ENCODE measurements around the gene LDLRAD3.

The LDLRAD3 gene

DNA sequence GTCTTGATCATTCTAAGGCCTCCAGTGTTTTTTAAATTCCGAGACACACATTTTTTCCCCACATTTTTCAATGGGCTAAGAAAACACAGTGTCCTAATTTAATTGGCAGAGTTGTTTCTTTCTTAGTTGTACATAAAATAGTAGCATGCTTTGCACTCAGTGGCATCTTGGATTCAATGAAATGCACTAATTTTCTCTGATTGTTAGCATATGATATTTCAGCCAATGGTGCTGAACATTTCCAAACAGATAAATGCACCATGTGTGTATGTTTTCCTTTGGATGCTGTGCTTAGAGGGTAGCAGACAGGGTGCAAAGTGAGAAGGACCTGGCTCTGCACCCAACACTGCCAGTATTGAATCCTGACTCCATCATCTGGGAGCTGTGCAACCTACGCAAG lies 103.5 kb downstream of the LDLRAD3 start:
- DNase-seq (ENCODE audit: low read depth in 2 of 2): no peak

- no peak for DNase-seq (ENCODE audit: low read depth in 2 of 2)
Observed at GRCh38 chr11:36048496-36049247, 104.8 kb downstream of the LDLRAD3 start.

DNA sequence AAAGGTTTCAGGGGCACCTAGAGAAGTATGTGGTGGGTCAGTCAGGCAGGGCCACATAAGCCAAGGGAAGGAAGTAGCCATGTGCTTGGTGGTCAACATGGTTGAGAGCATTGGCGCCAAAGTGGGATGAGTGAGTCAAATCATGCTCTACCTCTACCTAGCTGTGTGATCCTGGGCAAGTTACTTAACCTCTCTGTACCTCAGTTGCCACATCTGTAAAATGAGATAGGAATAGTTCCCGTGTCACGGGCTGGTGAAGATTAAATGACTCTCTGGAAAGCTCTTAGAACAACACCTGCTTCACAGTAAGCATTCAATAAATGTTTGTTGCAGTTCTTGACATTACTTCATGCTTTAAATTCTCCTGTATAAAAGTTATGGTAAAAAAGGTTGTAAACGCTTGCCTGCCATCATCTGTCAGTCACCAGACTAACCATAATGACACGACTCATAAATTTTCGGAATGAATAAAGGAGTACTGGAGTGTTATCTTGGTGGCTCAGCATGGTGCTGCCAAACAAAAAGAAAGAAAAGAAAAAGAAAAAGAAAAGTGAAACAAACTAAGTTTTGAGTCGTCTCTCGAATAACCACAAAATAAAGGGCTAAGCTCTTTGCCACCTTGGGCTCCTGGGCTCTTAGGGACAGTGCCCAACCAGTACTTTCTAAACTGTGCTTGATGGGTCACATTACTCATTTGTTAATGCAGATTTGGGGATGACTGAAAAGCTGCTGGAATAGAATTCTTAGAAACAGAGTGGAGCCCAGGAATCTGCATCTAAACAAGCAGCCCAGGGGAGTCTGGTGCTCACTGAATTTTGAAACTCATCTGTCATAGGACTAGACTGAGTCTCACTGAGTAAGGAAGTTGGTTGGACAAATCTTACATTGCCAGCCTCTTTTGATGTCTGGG lies 107.6 kb downstream of the LDLRAD3 start:
- DNase-seq (ENCODE audit: low read depth in 2 of 2): no peak

GRCh38 chr11:36053281-36053680 lies 109.4 kb downstream of the LDLRAD3 start:
- no peak for DNase-seq (ENCODE audit: low read depth in 2 of 2)

DNA sequence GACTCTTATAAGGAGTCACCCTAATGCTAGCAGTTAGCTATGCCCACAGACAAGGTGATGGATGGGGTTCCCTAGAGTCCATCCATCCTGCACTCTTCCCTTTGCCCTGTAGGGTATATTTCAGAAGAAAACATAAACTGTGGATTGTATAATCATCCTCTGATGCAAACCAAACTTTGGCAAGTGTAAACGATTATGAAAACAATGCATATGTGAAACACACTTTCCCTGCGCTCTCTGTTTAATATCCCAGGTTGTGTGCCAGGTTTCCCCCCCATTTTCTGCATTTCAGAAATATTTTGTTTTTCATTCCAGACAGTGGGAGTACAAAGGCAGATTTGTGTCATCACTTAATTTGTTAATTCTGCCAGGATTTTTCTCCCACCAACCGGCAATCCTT lies 110.0 kb downstream of the LDLRAD3 start:
- no peak for DNase-seq (ENCODE audit: low read depth in 2 of 2)

GRCh38 chr11:36054628-36055027 lies 110.8 kb downstream of the LDLRAD3 start:
- DNase-seq (ENCODE audit: low read depth in 2 of 2): no peak

DNA sequence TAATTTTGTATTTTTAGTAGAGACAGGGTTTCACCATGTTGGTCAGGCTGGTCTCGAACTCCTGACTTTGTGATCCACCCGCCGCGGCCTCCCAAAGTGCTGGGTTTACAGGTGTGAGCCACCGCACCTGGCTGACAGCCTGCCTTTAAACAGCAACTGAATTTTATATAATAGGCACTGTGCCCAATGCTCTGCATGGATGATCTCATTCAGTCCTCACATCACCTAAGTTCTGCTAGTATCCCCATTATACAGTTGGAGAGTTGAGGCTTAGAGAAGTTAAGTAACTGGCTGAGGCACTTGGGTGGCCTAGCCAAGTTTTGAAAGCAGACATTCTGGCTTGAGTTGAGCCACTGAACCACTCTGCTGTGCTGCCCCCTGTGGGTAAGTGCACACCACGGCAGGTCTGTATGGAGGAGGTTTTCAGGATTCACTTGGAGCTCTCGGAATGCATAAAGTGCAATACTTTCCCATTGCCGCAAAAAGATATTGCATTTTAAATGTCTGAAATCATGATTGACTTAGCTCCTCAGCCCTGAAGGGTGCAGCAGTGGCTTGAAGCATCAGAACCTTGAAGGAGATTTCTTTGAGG lies 112.4 kb downstream of the LDLRAD3 start:
- DNase-seq (ENCODE audit: low read depth in 2 of 2): no peak

GRCh38 chr11:36057379-36058042 lies 113.6 kb downstream of the LDLRAD3 start:
- DNase-seq (ENCODE audit: low read depth in 2 of 2): no peak

GRCh38 chr11:36059660-36060059 lies 115.8 kb downstream of the LDLRAD3 start:
- no peak for DNase-seq (ENCODE audit: low read depth in 2 of 2)

DNA sequence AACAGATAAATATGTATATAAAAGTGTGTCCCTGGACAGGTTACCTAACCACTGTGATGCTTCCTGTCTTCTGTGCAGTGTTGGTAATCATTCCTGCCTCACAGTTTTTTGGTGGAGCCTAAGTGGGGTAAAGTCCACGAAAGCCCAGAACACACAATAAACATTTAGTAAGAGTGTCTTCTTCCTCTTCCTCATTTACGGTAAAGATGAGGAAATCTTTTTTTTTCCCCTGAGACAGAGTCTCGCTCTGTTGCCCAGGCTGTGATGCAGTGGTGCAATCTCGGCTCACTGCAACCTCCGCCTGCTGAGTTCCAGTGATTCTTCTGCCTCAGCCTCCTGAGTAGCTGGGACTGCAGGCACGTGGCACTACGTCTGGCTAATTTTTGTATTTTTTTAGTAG lies 117.1 kb downstream of the LDLRAD3 start:
- no peak for DNase-seq (ENCODE audit: low read depth in 2 of 2)

DNA sequence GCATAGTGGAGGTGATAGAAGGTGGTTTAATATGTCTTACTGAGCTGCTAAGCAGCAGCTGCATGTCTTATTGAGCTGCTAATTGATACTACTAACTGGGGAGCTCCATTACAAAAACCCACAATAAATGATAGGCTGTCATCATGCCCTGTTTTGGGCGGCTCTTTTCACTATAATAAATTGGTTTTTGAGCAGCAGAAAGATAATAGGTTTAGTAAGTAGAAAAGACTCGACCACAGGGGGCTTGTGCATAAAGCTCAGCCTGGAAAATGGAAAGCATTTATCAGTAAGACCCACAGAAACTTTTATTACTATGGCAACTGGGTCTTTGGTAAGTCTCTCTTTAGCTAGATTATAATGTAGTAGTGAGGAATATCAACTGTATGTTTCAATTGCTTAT lies 117.6 kb downstream of the LDLRAD3 start:
- DNase-seq (ENCODE audit: low read depth in 2 of 2): no peak

DNA sequence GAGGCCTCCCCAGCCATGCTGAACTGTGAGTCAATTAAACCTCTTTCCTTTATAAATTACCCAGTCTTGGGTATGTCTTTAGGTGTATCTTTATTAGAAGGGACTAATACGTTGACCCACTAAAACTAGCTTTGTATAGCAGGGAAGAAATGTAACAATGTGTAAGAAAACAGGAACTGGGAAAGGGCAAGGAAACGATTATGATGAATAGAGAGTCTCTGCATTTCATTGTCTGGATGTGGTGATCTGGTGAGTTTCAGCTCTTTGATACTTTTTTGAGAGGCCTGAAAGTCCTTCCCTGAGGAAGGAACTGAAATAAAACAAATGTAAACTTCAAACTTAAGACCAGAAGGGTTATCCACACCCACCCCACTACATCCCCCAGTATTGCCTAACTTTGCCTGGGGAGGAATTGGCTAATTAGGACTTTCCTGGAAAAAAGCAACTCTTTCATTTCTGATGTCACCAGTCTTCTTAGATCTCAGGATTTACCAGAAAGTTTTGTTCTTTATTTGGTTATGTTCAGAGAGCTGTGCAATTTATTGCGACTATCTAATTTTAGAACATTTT lies 119.0 kb downstream of the LDLRAD3 start:
- DNase-seq (ENCODE audit: low read depth in 2 of 2): no peak

- DNase-seq (ENCODE audit: low read depth in 2 of 2): no peak
Observed at GRCh38 chr11:36065436-36065835, 121.6 kb downstream of the LDLRAD3 start.

DNA sequence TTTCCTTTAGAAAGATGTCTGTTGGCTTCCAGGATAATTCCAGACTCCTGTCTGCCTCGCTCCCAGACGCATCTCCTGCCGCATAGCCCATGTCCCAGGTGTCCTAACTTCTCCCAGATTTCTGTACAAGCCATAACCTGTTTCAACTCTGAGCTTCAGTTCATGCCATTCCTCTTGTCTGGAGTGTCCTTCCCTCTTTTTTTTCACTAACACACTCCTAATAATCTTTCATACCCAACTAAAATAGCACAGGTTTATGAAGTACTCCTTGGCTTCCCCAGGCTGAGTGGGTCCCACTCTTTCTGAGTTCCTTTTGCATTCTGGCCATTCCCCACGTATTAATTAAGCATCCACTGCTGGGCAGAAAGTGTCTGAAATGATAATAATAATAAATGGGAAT lies 123.0 kb downstream of the LDLRAD3 start:
- DNase-seq (ENCODE audit: low read depth in 2 of 2): no peak

DNA sequence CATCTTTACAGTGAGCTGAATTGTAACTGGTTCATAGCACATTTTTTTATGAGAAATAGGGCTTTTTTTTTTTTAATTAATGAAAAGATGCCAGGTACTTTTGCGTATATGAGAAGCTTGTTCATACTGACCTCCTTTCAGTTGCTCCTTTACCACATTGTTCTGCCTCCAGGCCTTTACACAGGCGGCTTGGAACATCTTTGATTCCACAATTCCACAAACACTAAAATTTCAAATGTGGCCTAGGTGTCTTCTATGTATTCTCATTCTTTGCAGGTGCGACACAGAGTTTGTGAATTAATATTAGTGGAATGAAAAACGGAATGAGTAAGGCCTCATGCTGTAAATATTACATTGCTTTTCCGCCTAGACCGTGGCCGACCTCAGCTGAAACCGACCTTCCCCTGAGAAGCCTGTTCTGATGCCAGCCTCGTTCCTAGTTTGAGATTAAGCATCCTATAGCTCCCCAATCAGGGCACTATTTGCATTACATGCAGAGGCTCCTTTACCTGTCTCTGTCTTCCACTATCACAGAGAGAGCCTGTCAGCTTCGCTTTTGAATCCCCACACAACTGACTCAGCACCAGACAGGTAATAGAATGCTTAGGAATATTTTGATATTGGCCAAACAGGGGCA lies 125.8 kb downstream of the LDLRAD3 start:
- no peak for DNase-seq (ENCODE audit: low read depth in 2 of 2)

- no peak for DNase-seq (ENCODE audit: low read depth in 2 of 2)
Observed at GRCh38 chr11:36070213-36070953, 126.5 kb downstream of the LDLRAD3 start.

- DNase-seq (ENCODE audit: low read depth in 2 of 2): no peak
Observed at GRCh38 chr11:36070954-36071330, 127.1 kb downstream of the LDLRAD3 start.

GRCh38 chr11:36071917-36072500 lies 128.1 kb downstream of the LDLRAD3 start:
- no peak for DNase-seq (ENCODE audit: low read depth in 2 of 2)

DNA sequence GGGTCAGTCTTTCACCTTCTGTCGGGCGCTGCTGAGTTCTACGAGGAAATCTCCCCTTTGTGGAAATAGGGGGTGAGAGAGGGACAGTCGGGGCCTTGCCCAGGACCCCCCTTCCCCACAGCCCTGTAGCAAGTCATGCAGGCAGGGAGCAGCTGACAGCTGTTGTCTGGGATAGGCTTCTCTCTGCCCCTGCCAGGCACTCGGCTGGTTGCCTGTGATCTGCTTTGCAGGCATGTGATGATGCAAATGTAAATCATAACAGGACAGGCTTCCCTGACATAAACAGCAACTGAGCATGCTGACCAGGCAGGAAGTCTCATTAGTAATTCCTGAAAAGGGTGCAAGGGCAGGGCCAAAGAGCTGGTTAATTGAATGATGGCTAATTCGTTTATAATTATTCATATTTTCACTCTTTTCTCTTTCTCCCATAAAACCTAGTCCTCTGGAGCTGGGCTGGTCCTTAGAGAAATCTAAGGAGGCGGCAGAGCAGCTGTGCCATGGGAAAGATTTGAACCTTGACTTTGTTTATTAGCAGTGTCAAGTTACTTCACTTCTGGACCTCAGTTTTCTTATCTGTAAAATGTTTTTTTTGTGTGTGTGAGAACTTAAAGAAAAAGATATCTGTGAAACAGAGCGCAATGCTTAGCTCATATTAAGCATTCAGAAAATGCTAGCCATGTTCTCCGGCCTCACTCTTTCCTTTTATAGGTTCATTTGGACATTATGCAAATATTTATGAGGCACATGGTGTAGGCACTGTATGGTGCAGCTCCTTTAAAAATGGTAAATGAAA lies 129.7 kb downstream of the LDLRAD3 start:
- no peak for DNase-seq (ENCODE audit: low read depth in 2 of 2)

Measured in activated CD4-positive, alpha-beta T cell treated with anti-CD3 and anti-CD28 coated beads for 24 hours (primary cell).